ENCODE data around the gene HDGF. TPM values are rescaled to one million over a fixed set of nuclear protein-coding genes. Genes with fewer than 3 reads are reported as not detected.

Gene HDGF
- total RNA-seq, 4 donors from 2014 or later = 124 to 242 (median 137) TPM

GRCh38 chr1:156750191-156750672 lies 1.2 kb downstream of the HDGF start:
- TF ChIP-seq CTCF (IDR thresholded peaks at IDR 0.05) = no peak
- DNase-seq (ENCODE audit: low spot score) (peak; percentile 48), ATAC-seq (ENCODE audit: low FRiP score) (peak; percentile 30)

- ATAC-seq (ENCODE audit: low FRiP score) (no peak), DNase-seq (ENCODE audit: low spot score) (no peak)
- TF ChIP-seq CTCF (IDR thresholded peaks at IDR 0.05) = no peak
Measured at GRCh38 chr1:156749419-156750118, 1.9 kb downstream of the HDGF start.

DNA sequence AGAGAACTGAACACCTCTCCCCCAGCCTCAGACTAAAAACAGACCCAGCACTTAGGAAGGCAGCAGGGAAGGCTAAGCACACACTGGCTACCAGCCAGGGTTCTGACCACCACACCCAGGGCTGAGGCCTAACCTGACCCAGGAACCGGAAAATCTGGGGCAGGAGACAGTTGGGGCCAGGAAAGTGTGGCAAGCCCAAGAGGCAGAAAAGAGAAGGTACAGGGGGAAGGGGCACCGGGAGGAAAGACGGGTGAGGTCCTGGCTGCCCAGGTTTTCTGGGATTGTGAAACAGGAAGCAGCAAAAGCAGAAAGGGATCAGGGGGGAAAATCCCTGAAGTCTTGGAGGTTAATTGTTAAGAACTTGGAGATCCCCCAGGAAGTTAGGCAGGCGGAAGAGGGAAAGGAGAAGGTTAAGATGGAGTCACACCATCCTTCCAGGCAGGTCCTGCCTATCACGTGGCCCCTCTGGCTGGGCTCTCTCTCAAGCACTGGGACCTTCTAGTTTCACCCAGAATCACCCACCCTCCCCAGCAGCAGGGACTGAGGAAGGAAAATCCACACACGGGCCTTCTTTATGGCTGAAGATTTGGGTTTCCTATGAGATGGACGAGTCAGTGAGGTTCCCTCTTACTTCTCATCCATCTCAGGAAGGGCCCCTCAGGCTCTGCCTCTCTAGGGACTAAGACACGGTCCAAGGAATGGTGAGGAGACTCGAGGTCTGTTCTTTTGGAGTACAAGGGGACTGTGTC lies 2.6 kb downstream of the HDGF start:
- TF ChIP-seq CTCF (IDR thresholded peaks at IDR 0.05) = no peak
- DNase-seq (ENCODE audit: low spot score) (no peak), ATAC-seq (ENCODE audit: low FRiP score) (peak; percentile 10)

DNA sequence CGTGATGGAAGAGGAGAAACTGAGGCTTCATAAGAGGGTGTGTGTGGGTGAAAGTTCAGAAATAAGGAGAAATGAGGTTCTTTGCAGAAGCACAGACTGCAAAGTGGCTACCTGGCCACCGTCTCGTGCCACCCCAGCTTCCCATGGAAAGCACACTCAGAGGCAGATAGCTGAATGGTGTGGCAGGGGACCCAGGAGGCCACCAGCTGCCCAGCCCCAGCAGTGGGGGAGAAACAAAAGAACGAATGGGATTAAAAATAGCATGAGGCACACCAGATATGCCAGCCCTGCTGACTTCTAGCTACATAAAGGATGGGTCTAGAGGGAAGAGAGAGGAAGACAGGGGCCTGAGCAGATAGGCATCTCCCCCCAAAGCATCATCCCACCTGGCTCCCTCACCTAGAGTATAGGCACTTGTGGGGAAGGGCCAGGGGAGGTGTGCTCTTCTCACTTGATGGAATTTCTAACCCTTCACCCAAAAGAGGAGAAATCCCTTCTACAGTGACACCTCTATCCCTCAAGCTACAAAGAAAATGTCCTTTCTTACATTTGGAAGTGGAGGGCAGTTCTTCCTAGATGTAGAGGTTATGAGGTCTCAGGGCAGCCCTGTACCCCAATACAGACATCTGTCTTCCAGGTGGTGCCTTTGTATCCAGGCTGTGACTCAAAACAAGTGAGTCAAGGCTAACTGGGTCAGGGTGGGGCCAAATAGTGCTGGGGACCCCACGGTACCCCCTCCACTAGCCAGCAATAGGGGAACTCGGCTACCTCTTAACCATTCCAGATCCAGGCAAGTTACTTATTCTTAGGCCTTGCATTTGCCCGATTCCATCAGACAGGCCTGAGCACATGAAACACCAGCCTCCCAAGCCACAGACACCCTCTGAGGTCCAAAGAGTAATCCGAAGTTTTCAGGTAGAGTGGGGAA lies 3.5 kb downstream of the HDGF start:
- ATAC-seq (ENCODE audit: low FRiP score) = peak; percentile 13
- no peak for TF ChIP-seq CTCF (IDR thresholded peaks at IDR 0.05)
- no peak for DNase-seq (ENCODE audit: low spot score)

GRCh38 chr1:156746728-156747631 lies 4.5 kb downstream of the HDGF start:
- TF ChIP-seq CTCF (IDR thresholded peaks at IDR 0.05) = no peak
- DNase-seq (ENCODE audit: low spot score) = peak; percentile 90
- peak; percentile 45 for ATAC-seq (ENCODE audit: low FRiP score)

- ATAC-seq (ENCODE audit: low FRiP score) (no peak), DNase-seq (ENCODE audit: low spot score) (no peak)
- no peak for TF ChIP-seq CTCF (IDR thresholded peaks at IDR 0.05)
Measured at GRCh38 chr1:156746406-156746727, 5.1 kb downstream of the HDGF start.
